Ovary (tissue), 3 donors: ENCODE data around the gene RPL13.
"Not testable (repeated sequence)": the region's sequence is repeated elsewhere in the genome, so short reads cannot be mapped to it uniquely, and the experiment has no call there.

ENCODE experiments used
- CTCF ChIP-seq, 3 donors: fragments of 450-650 bp in 2 of 3; fragments of 200-600 bp in 1 of 3; IDR thresholded peaks; one replicate each; pipeline versions ENCODE4 v1.5.1 to v1.8.0; 2016 to 2022; ENCODE audit warnings: antibody characterized with exemption in 3 of 3, mild to moderate bottlenecking in 1 of 3
- EP300 ChIP-seq: sonication (generic); formaldehyde crosslinking; IDR thresholded peaks from one replicate; pipeline ENCODE4 v1.6.1; 2017; ENCODE audit warnings: antibody characterized with exemption
- POLR2A ChIP-seq: fragments of 450-650 bp; IDR thresholded peaks from one replicate; pipeline ENCODE4 v1.6.1; 2017; ENCODE audit warnings: antibody characterized with exemption, mild to moderate bottlenecking, moderate library complexity
- donor health status: DM: no; HTN: no; CAD: no.

GRCh38 chr16:89587676-89588075, 27.2 kb downstream of the RPL13 start:
- not testable (repeated sequence) for TF ChIP-seq POLR2A; CTCF (IDR thresholded peaks at IDR 0.05); EP300
